Esophagus squamous epithelium (tissue), 5 donors: Measurements from ENCODE around the gene OR2C3. TPM values are rescaled to one million over a fixed set of nuclear protein-coding genes. Genes with fewer than 3 reads are reported as not detected.

Experiments
- DNase-seq: peaks from one replicate; lab custom pipeline; 2025; lab: John Stamatoyannopoulos, UW
- H3K27ac ChIP-seq, 4 donors: fragments of 200-600 bp; sonication (generic); one replicate each; pipeline ENCODE4 v1.5.1; 2016 to 2019; ENCODE audit warnings: mild to moderate bottlenecking in 1 of 4
- H3K27me3 ChIP-seq, 4 donors: fragments of 200-600 bp; sonication (generic); 1 replicate in 3 of 4; 2 replicates in 1 of 4; pipeline versions ENCODE4 v1.5.1 to v1.6.0; 2017 to 2021; ENCODE audit warnings: antibody characterized with exemption in 1 of 4
- H3K36me3 ChIP-seq, 3 donors: fragments of 200-600 bp; sonication (generic); one replicate each; pipeline ENCODE4 v1.5.1; 2016 to 2019
- H3K4me1 ChIP-seq, 3 donors: fragments of 200-600 bp; sonication (generic); one replicate each; pipeline ENCODE4 v1.5.1; 2017 to 2019
- H3K4me3 ChIP-seq, 4 donors: fragments of 200-600 bp; sonication (generic); 1 replicate in 3 of 4; 2 replicates in 1 of 4; pipeline ENCODE4 v1.5.1; 2016 to 2019; ENCODE audit warnings: mild to moderate bottlenecking in 2 of 4, moderate library complexity in 1 of 4
- H3K9me3 ChIP-seq, 3 donors: fragments of 200-600 bp; sonication (generic); one replicate each; pipeline ENCODE4 v1.5.1; 2016 to 2019
- POLR2A ChIP-seq, 4 donors: fragments of 450-650 bp; IDR thresholded peaks; one replicate each; pipeline ENCODE4 v1.6.1; 2017; ENCODE audit warnings: antibody characterized with exemption in 4 of 4, mild to moderate bottlenecking in 4 of 4, moderate library complexity in 3 of 4
- WGBS, 2 donors: methylation state at CpG; one replicate each; pipeline ENCODE4 v1.1.5; 2018; 5-methylcytosine and 5-hydroxymethylcytosine counted together
- intact Hi-C: fragments of 100-400 bp; cut with DNase I; formaldehyde crosslinking; loops from one replicate; pipeline ENCODE4 v1.15.0; 2022
- total RNA-seq, 4 donors: library from RNA; depleted of rRNA; stranded (reverse); fragments of >200 nt; gene quantifications; one replicate each; pipeline ENCODE4 v1.1.0, GENCODE V29; 2016
- TF ChIP-seq, protein P1 (sequence below), 6 experiments: fragments of 450-650 bp in 4 of 6; fragments of 200-600 bp in 2 of 6; sonication (generic) in 2 of 6; IDR thresholded peaks; one replicate each; pipeline ENCODE4 v1.5.1; 2016 to 2019; ENCODE audit warnings: antibody characterized with exemption in 6 of 6, mild to moderate bottlenecking in 4 of 6, moderate library complexity in 4 of 6
- donor health status: DM: yes; HTN: yes; CAD: no.

Gene OR2C3
- total RNA-seq, 4 donors from 2014 or later = not detected

DNA sequence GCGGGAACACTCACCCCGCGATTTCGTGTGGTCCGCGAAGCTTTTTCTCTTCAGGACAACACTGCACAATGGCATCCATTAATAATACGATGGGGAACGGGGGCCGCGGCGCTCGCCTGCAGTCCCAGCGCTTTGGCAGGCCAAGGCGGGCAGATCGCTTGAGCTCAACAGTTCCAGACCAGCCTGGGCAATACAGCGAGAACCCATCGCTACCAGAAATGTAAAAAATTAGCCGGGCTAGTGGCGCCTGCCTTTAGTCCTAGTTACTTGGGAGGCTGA is 17.7 kb downstream of the OR2C3 start:
- 77 to 92% methylated on average over 9 to 14 of the region's 19 CpGs for WGBS, 2 donors
- no peak overlapping the region for H3K27ac ChIP-seq
- no peak for TF ChIP-seq POLR2A (IDR thresholded peaks at IDR 0.05)
- TF ChIP-seq, protein P1, sequence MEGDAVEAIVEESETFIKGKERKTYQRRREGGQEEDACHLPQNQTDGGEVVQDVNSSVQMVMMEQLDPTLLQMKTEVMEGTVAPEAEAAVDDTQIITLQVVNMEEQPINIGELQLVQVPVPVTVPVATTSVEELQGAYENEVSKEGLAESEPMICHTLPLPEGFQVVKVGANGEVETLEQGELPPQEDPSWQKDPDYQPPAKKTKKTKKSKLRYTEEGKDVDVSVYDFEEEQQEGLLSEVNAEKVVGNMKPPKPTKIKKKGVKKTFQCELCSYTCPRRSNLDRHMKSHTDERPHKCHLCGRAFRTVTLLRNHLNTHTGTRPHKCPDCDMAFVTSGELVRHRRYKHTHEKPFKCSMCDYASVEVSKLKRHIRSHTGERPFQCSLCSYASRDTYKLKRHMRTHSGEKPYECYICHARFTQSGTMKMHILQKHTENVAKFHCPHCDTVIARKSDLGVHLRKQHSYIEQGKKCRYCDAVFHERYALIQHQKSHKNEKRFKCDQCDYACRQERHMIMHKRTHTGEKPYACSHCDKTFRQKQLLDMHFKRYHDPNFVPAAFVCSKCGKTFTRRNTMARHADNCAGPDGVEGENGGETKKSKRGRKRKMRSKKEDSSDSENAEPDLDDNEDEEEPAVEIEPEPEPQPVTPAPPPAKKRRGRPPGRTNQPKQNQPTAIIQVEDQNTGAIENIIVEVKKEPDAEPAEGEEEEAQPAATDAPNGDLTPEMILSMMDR (IDR thresholded peaks at IDR 0.05) = no peak
- no peaks in the 10 kb centered on the region for H3K4me1 ChIP-seq
- H3K9me3 ChIP-seq = peaks cover 0 to 10% (median 0%) of the 10 kb centered on the region in 3 donors
- no peaks in the 10 kb centered on the region for H3K27me3 ChIP-seq
- H3K36me3 ChIP-seq = no peaks in the 10 kb centered on the region
- intact Hi-C loops = no loop called here
- no peak overlapping the region for H3K4me3 ChIP-seq
- DNase-seq = no peak

DNA sequence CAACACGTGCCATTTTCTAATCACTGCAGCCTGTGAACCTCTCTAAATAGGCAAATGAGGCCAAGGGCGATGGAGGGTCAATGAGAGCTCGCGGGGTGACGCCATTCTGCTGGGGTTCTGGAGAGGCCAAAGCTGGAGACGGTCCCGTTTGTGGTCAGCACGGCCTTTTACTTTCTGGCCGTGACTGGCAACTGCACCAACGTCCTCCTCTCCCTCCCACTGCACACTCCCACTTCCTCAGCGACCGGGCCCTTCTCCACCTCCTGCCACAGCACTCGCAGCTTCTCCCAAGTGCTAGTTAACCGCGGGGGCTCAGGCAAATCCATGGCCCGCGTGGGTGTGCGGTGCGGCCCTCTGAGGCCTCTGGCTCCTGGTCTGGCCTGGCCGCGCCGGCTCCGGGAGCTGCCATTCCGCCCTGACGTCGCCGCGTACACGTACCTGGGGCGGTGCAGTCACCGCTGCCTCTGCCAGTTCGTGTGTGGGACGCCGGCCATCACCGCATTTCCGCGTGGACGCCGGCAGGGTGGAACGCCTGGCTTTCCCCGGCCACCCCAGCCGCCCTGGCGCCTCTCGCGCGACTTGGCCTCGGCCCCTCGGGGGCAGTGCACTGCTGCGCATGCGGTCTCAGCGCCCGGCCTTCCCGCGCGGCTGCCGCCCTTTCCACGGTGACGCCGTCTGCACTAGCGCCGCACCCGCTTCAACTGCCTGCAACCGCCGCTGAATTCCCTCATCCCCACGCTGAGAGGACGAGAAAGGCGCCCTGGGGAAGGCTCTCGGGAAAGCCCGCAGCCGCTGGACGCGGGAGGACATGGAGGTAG is 18.2 kb downstream of the OR2C3 start:
- H3K27ac ChIP-seq = no peak overlapping the region
- H3K9me3 ChIP-seq = peaks cover 0 to 10% (median 0%) of the 10 kb centered on the region in 3 donors
- no peaks in the 10 kb centered on the region for H3K4me1 ChIP-seq
- intact Hi-C loops = no loop called here
- no peaks in the 10 kb centered on the region for H3K36me3 ChIP-seq
- 66% methylated on average over 15 to 44 of the region's 72 CpGs for WGBS, 2 donors
- H3K27me3 ChIP-seq = no peaks in the 10 kb centered on the region
- H3K4me3 ChIP-seq = peak overlapping the region in 1 of 4 donors; percentile 8
- no peak for TF ChIP-seq POLR2A (IDR thresholded peaks at IDR 0.05)
- TF ChIP-seq, protein P1 (IDR thresholded peaks at IDR 0.05) = no peak
- no peak for DNase-seq

DNA sequence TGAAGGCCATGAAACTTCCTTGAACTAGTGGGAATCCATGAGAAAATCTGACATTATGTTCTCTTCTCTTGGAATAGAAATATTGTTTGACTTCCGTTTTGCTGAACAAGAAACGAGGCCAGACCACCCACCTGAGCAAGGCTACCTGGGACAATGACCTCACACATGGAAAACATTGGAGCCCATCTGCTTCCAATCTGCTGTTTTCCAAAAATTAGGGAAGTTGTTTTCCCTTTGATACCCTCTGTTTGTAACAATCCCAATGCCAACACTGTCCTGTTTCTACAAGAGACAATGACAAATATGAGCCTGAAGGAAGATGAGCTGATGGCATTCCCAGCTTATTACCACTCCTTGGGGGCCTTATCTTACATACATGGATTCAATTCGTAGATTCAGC is 29.4 kb downstream of the OR2C3 start:
- H3K4me3 ChIP-seq = no peak overlapping the region
- no peaks in the 10 kb centered on the region for H3K9me3 ChIP-seq
- intact Hi-C loops = no loop called here
- H3K27ac ChIP-seq = no peak overlapping the region
- TF ChIP-seq, protein P1 (IDR thresholded peaks at IDR 0.05) = no peak
- TF ChIP-seq POLR2A (IDR thresholded peaks at IDR 0.05) = no peak
- 16 to 18% methylated on average over 3 of the region's 3 CpGs for WGBS, 2 donors
- H3K27me3 ChIP-seq = no peaks in the 10 kb centered on the region
- H3K36me3 ChIP-seq = no peaks in the 10 kb centered on the region
- H3K4me1 ChIP-seq = no peaks in the 10 kb centered on the region
- no peak for DNase-seq

DNA sequence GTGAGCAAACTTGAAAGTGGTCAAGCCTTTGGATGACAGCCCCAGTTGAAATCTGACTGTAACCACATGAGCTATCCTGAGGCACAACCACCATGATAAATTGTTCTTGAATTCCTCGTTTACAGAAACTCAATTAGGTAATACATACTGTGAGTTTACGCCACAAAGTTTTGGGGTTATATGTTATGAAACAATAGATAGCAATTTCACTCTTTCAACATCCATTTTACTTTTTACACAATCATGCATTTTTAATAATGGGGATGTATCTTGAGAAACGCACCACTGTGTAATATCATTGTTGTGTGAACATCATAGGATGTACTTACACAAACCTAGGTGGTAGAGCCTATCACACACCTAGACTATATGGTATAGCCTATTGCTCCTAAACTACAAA is 35.4 kb downstream of the OR2C3 start:
- H3K9me3 ChIP-seq = no peaks in the 10 kb centered on the region
- H3K4me3 ChIP-seq = no peak overlapping the region
- intact Hi-C loops = no loop called here
- no peak for DNase-seq
- H3K27ac ChIP-seq = no peak overlapping the region
- no peaks in the 10 kb centered on the region for H3K4me1 ChIP-seq
- no peak for TF ChIP-seq POLR2A (IDR thresholded peaks at IDR 0.05)
- TF ChIP-seq, protein P1 (IDR thresholded peaks at IDR 0.05) = no peak
- 49 to 55% methylated on average over 3 of the region's 3 CpGs for WGBS, 2 donors
- H3K27me3 ChIP-seq = no peaks in the 10 kb centered on the region
- no peaks in the 10 kb centered on the region for H3K36me3 ChIP-seq

DNA sequence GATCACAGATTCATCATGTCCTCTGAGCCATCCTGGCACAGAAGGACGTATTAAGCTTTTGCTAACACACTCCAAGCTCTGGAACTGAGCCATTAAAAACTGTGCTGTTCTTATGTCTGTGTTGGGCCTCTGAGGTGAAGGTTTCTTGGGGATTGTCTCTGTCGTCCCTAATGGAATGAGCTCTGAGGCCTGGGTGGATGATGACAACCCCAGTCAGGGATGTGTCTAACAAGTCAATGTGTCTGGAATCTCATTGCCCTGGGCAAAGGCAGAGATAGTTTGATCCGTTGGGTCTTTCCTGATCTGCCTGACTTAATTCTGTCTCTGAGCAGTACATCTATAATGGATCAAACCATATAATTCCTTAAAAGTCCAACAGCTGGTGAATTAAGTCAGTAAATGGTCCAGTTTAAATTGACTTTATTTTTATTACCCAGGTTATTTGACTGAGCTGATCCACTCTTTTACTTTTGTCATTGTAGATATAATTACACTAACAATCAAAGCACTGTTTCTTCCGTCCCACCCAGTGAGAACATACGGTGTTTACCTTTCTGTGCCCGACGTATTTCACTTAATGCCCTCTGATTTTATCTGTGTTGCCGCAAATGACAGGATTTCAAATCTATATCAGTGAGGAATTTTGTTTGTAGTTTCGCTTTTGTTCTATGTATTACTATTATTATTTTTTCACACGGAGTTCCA is 39.5 kb downstream of the OR2C3 start:
- intact Hi-C loops = no loop called here
- no peak for TF ChIP-seq POLR2A (IDR thresholded peaks at IDR 0.05)
- TF ChIP-seq, protein P1 (IDR thresholded peaks at IDR 0.05) = no peak
- 38 to 48% methylated on average over 9 to 10 of the region's 10 CpGs for WGBS, 2 donors

More for the DNA sequence above, 39.5 kb downstream of the OR2C3 start:
- Histone ChIP-seq H3K27me3 (peaks cover 0 to 2% (median 0%) of the 10 kb centered on the region in 4 donors), H3K36me3 (no peaks in the 10 kb centered on the region), H3K27ac (no peak overlapping the region), H3K4me3 (no peak overlapping the region), H3K4me1 (no peaks in the 10 kb centered on the region), H3K9me3 (no peaks in the 10 kb centered on the region)
- DNase-seq = no peak
